ENCODE results near the gene LIFR.

LIFR gene

GRCh38 chr5:38446029-38446522, 110.4 kb downstream of the LIFR start:
- no peak for DNase-seq
- TF ChIP-seq EZH2 (IDR thresholded peaks at IDR 0.05; ENCODE audit: borderline replicate concordance, low read depth, low read length, severe bottlenecking), result no peak
- no peak for TF ChIP-seq CTCF (IDR thresholded peaks at IDR 0.05; ENCODE audit: borderline replicate concordance, extremely low read depth, low read length, poor library complexity, severe bottlenecking)
- H4K20me1 ChIP-seq (ENCODE audit: insufficient read depth, low read length), result peaks cover 20% of the 10 kb centered on the region
- H3K36me3 ChIP-seq (ENCODE audit: insufficient read depth, low read length), result no peaks in the 10 kb centered on the region
- no peak overlapping the region for H3K27ac ChIP-seq (ENCODE audit: low read length)
- no peak overlapping the region for H2AFZ ChIP-seq (ENCODE audit: low read depth, low read length)
- no peak for ATAC-seq (ENCODE audit: insufficient read depth, low read depth)
- no peak overlapping the region for H3K4me3 ChIP-seq (ENCODE audit: low read depth in 1 of 2, low read length in 2 of 2)
- H3K79me2 ChIP-seq (ENCODE audit: insufficient read depth, low read length), result no peaks in the 10 kb centered on the region
- no peak overlapping the region for H3K4me2 ChIP-seq (ENCODE audit: insufficient read depth, low read length)
- no peak overlapping the region for H3K9ac ChIP-seq (ENCODE audit: low read depth, low read length)
- H3K4me1 ChIP-seq (ENCODE audit: insufficient read depth, low read length), result no peaks in the 10 kb centered on the region
- peaks cover 47% of the 10 kb centered on the region for H3K27me3 ChIP-seq (ENCODE audit: insufficient read depth, low read length, poor library complexity)
- H3K9me3 ChIP-seq (ENCODE audit: insufficient read depth, low read length, severe bottlenecking), result no peaks in the 10 kb centered on the region

- no peak overlapping the region for H3K27ac ChIP-seq (ENCODE audit: low read length)
- no peak overlapping the region for H3K4me3 ChIP-seq (ENCODE audit: low read depth in 1 of 2, low read length in 2 of 2)
- no peaks in the 10 kb centered on the region for H3K79me2 ChIP-seq (ENCODE audit: insufficient read depth, low read length)
These were observed 110.9 kb downstream of the LIFR start for GRCh38 chr5:38445374-38446028.

GRCh38 chr5:38443390-38443789, 113.1 kb downstream of the LIFR start:
- no peak overlapping the region for H3K27ac ChIP-seq (ENCODE audit: low read length)
- no peaks in the 10 kb centered on the region for H3K79me2 ChIP-seq (ENCODE audit: insufficient read depth, low read length)
- no peak overlapping the region for H2AFZ ChIP-seq (ENCODE audit: low read depth, low read length)
- no peaks in the 10 kb centered on the region for H3K36me3 ChIP-seq (ENCODE audit: insufficient read depth, low read length)
- no peak overlapping the region for H3K4me2 ChIP-seq (ENCODE audit: insufficient read depth, low read length)
- peaks cover 35% of the 10 kb centered on the region for H3K27me3 ChIP-seq (ENCODE audit: insufficient read depth, low read length, poor library complexity)
- H3K4me1 ChIP-seq (ENCODE audit: insufficient read depth, low read length), result no peaks in the 10 kb centered on the region
- TF ChIP-seq CTCF (IDR thresholded peaks at IDR 0.05; ENCODE audit: borderline replicate concordance, extremely low read depth, low read length, poor library complexity, severe bottlenecking), result no peak
- no peak for TF ChIP-seq EZH2 (IDR thresholded peaks at IDR 0.05; ENCODE audit: borderline replicate concordance, low read depth, low read length, severe bottlenecking)
- no peak overlapping the region for H3K4me3 ChIP-seq (ENCODE audit: low read depth in 1 of 2, low read length in 2 of 2)
- peaks cover 4% of the 10 kb centered on the region; the same call in 1 of the 2 replicates for H4K20me1 ChIP-seq (ENCODE audit: insufficient read depth, low read length)
- no peak overlapping the region for H3K9ac ChIP-seq (ENCODE audit: low read depth, low read length)
- DNase-seq (no peak), ATAC-seq (ENCODE audit: insufficient read depth, low read depth) (no peak)
- H3K9me3 ChIP-seq (ENCODE audit: insufficient read depth, low read length, severe bottlenecking), result no peaks in the 10 kb centered on the region

More at GRCh38 chr5:38445374-38446028, 110.9 kb downstream of the LIFR start:
- Histone ChIP-seq H2AFZ (ENCODE audit: low read depth, low read length) (no peak overlapping the region), H3K36me3 (ENCODE audit: insufficient read depth, low read length) (no peaks in the 10 kb centered on the region), H3K9me3 (ENCODE audit: insufficient read depth, low read length, severe bottlenecking) (no peaks in the 10 kb centered on the region), H3K9ac (ENCODE audit: low read depth, low read length) (no peak overlapping the region), H3K4me1 (ENCODE audit: insufficient read depth, low read length) (no peaks in the 10 kb centered on the region), H3K27me3 (ENCODE audit: insufficient read depth, low read length, poor library complexity) (peaks cover 46% of the 10 kb centered on the region), H4K20me1 (ENCODE audit: insufficient read depth, low read length) (peaks cover 20% of the 10 kb centered on the region), H3K4me2 (ENCODE audit: insufficient read depth, low read length) (no peak overlapping the region)
- TF ChIP-seq EZH2 (IDR thresholded peaks at IDR 0.05; ENCODE audit: borderline replicate concordance, low read depth, low read length, severe bottlenecking) (no peak), CTCF (IDR thresholded peaks at IDR 0.05; ENCODE audit: borderline replicate concordance, extremely low read depth, low read length, poor library complexity, severe bottlenecking) (no peak)
- DNase-seq (no peak), ATAC-seq (ENCODE audit: insufficient read depth, low read depth) (no peak)

All from DND-41 (cell line).